ENCODE measurements around the gene HSD17B13. TPM values are rescaled to one million over a fixed set of nuclear protein-coding genes. Genes with fewer than 3 reads are reported as not detected.

Gene HSD17B13
- polyA plus RNA-seq, 1 donor from 2014 or later = not detected

GRCh38 chr4:87266986-87267385 lies 55.7 kb downstream of the HSD17B13 start:
- H3K27me3 Mint-ChIP-seq = peaks cover 8% of the 10 kb centered on the region
- H3K4me3 Mint-ChIP-seq = no peak overlapping the region
- no peak overlapping the region for H3K27ac Mint-ChIP-seq
- H3K4me1 Mint-ChIP-seq = peaks cover 4 to 9% (median 6%) of the 10 kb centered on the region in 3 donors
- no peaks in the 10 kb centered on the region for H3K36me3 Mint-ChIP-seq
- H3K9me3 Mint-ChIP-seq = peaks cover 0 to 3% (median 2%) of the 10 kb centered on the region in 3 donors

DNA sequence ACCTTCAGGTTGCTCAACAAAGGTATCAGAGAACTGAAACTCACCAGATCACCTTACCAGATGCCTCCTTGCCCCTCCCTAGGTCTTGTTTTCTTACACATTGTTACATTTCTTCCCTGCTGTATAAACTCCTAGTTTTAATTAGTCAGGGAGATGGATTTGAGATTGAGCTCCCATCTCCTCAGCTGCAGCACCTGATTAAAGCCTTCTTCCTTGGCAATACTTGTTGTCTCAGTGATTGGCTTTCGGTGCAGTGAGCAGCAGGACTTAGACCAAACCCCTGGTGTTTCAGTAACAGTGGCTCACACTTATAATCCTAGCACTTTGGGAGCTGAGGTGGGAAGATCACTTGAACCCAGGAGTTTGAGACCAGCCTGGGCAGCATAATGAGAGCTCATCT lies 59.8 kb downstream of the HSD17B13 start:
- Mint-ChIP-seq H3K9me3 (peaks cover 0 to 3% (median 2%) of the 10 kb centered on the region in 3 donors), H3K4me3 (peak overlapping the region in 1 of 4 donors; percentile 24), H3K27me3 (peaks cover 8% of the 10 kb centered on the region), H3K36me3 (no peaks in the 10 kb centered on the region), H3K27ac (no peak overlapping the region), H3K4me1 (peaks cover 5 to 9% (median 6%) of the 10 kb centered on the region in 3 donors)

DNA sequence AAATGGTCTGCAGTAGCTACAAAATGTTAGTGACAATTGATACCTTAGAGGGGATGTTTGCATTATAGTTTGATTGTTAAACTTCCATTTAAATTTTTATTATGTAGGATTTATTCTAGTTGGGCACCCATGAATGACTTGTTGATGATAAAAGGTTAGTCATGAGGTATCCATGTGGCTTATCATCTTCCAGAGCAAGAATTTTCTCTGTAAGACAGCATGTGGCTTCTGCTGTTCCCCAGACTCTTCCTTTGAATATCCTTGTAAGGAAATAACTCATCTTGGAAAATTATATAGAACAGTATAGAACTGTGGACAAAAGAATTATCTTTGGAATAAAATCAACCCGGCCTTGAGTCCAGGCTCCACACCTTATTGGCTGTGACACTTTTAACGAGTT lies 62.2 kb downstream of the HSD17B13 start:
- Mint-ChIP-seq H3K36me3 (no peaks in the 10 kb centered on the region), H3K4me3 (no peak overlapping the region), H3K27ac (no peak overlapping the region), H3K9me3 (peaks cover 5 to 6% (median 5%) of the 10 kb centered on the region in 3 donors), H3K27me3 (peaks cover 8% of the 10 kb centered on the region), H3K4me1 (peaks cover 5 to 6% (median 6%) of the 10 kb centered on the region in 3 donors)

DNA sequence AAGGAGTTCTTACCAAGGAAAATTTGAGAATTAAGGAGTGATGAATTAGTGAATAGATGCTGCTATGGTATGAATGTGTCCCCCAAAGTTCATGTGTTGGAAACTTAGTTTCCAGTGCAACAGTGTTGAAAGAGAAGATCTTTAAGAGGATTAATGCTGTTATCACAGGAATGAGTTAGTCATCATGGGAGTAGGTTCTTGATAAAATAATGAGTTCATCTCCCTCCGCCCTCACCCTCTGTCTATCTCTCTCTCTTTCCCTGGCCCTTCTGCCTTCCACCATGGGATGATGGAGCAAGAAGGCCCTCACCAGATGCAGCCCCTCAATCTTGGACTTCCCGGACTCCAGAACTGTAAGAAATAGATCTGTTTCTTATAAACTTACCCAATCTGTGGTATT lies 64.0 kb downstream of the HSD17B13 start:
- no peak overlapping the region for H3K27ac Mint-ChIP-seq
- H3K4me3 Mint-ChIP-seq = no peak overlapping the region
- peaks cover 0 to 1% (median 0%) of the 10 kb centered on the region in 3 donors for H3K4me1 Mint-ChIP-seq
- peaks cover 5 to 8% (median 7%) of the 10 kb centered on the region in 3 donors for H3K9me3 Mint-ChIP-seq
- H3K36me3 Mint-ChIP-seq = no peaks in the 10 kb centered on the region
- peaks cover 6% of the 10 kb centered on the region for H3K27me3 Mint-ChIP-seq

DNA sequence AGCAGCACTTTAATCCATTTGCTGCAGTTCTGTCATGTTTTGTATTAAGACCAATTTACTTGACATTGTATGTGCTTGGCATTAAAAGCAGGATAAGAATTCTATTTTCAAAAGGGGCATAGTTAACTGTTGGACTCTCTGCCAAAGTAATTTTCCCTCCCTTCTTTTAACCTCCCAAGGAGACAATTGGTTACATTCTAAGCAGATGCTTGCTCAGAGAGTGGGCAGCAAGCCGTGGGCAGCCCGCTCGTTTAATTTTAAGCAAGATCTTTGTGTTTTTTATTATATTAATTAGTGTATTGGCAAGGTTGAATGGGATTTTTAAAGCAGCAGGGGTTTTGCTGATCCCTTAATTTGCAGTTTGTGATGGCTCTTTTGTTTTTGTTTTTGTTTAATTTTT lies 65.2 kb downstream of the HSD17B13 start:
- peaks cover 3 to 8% (median 5%) of the 10 kb centered on the region in 3 donors for H3K9me3 Mint-ChIP-seq
- no peaks in the 10 kb centered on the region for H3K27me3 Mint-ChIP-seq
- H3K4me1 Mint-ChIP-seq = peaks cover 0 to 1% (median 0%) of the 10 kb centered on the region in 3 donors

DNA sequence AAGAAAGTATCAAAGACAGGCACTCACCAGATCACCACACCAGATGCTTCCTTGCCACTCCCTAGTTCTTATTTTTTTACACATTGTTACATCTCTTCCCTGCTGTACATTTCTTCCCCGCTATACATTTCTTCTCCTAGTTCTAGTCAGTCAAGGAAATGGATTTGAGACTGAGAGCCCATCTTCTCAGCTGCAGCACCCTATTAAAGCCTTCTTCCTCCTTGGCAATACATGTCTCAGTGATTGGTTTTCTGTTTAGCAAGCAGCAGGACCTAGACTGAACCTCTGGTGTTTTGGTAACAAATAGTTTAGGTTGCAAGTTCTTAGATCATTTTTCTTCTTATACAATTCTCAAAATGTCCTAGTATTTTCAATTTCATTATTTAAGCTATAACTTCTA lies 66.9 kb downstream of the HSD17B13 start:
- peaks cover 0 to 1% (median 0%) of the 10 kb centered on the region in 3 donors for H3K4me1 Mint-ChIP-seq
- H3K27me3 Mint-ChIP-seq = no peaks in the 10 kb centered on the region
- H3K36me3 Mint-ChIP-seq = no peaks in the 10 kb centered on the region
- H3K27ac Mint-ChIP-seq = no peak overlapping the region
- H3K9me3 Mint-ChIP-seq = peaks cover 3 to 8% (median 5%) of the 10 kb centered on the region in 3 donors
- no peak overlapping the region for H3K4me3 Mint-ChIP-seq

More for the DNA sequence above, 65.2 kb downstream of the HSD17B13 start:
- Mint-ChIP-seq H3K4me3 (no peak overlapping the region), H3K27ac (no peak overlapping the region), H3K36me3 (no peaks in the 10 kb centered on the region)

Other genes with a start within 250 kb of the HSD17B13 start
- gene KLHL8, start 102.3 kb downstream of the HSD17B13 start, polyA plus RNA-seq = 13.3 TPM
- 59.5 TPM for gene HSD17B11, start 68.3 kb upstream of the HSD17B13 start, polyA plus RNA-seq
- 23.6 TPM for gene NUDT9, start 99.7 kb upstream of the HSD17B13 start, polyA plus RNA-seq
- gene SPARCL1, start 206.5 kb upstream of the HSD17B13 start, polyA plus RNA-seq = not detected